ENCODE results near the gene YIF1B.
"Not testable (repeated sequence)": the region's sequence is repeated elsewhere in the genome, so short reads cannot be mapped to it uniquely, and the experiment has no call there.

Gene YIF1B

DNA sequence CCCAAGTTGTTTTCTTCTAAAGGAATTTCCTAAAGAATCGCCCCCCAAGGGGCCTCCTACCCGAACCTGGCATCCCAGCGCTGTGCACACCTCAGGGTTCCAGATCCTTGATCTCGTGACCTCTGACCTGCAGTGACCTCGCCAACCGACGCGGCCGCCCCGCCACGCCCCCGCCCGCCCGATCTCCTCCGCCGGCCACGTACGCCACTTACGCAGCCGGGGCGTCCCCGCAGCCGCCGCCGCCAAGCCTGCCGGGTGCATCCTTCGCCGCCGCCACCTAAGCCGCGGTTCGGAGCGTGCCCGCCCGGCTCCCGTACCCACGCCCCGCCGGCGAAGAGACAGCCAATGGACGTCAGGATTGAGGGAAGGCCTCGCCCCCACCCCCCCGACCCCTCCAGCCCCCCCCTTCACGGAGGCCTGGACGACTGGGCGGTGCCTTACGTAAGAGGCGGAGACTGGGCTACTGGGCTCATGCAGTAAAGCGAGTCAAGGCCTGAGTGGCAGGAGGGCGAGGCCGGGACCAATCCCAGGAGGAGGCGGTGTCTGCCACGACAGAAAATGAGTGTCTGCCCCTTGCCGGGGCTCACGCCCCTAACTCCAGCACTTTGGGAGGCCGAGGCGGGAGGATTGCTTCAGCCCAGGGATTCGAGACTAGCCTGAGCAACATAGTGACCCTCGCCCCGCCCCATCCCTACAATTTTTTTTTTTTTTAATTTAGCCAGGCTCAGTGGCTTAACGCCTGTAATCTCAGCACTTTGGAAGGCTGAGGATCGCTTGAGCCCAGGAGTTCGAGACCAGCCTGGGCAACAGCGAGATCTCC is at the start of gene YIF1B:
Gene YIF1B (minus strand): TSS at position 291 of the 820 bp plus-strand sequence. CDS start 30 bp downstream, at position 261.
- peak; percentile 96 for DNase-seq

- not testable (repeated sequence) for DNase-seq
Observed at GRCh38 chr19:38362946-38363688, 47.4 kb upstream of the YIF1B start.

DNA sequence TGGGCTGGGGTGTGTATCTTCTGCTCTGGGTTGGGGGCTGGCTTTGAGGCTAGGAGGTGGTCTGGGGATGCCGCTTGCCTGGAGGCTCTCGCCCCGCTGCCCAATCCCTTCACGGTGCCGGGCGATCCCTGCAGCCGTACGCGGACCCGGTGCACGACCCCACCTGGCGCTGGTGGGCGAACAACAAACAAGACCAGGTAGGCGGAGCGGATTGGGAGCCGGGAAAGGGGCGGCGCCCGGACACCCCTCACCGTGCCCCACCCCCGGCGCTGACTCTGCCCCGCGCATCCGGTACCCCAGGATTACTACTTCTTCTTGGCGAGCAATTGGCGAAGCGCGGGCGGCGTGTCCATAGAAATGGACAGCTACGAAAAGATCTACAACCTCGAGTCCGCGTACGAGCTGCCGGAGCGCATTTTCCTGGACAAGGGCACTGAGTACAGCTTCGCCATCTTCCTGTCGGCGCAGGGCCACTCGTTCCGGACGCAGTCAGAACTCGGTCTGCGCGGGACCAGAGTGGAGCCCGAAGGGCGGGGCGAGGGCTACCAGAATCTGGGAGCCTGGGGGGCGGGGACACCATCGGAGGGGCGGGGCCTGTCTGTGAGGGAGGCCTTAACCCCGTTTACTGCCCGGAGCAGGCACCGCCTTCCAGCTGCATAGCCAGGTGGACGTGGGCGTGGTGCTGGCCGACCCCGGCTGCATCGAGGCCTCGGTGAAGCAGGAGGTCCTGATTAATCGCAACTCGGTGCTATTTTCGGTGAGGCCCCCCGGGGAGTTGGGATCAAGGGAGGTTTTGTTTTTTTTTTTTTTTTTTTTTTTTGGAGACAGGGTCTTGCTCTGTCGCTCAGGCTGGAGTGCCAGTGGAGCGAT is 46.6 kb upstream of the YIF1B start:
- peak; percentile 37 for DNase-seq

- DNase-seq, result peak; percentile 70
Observed at GRCh38 chr19:38361633-38362075, 45.9 kb upstream of the YIF1B start.

DNA sequence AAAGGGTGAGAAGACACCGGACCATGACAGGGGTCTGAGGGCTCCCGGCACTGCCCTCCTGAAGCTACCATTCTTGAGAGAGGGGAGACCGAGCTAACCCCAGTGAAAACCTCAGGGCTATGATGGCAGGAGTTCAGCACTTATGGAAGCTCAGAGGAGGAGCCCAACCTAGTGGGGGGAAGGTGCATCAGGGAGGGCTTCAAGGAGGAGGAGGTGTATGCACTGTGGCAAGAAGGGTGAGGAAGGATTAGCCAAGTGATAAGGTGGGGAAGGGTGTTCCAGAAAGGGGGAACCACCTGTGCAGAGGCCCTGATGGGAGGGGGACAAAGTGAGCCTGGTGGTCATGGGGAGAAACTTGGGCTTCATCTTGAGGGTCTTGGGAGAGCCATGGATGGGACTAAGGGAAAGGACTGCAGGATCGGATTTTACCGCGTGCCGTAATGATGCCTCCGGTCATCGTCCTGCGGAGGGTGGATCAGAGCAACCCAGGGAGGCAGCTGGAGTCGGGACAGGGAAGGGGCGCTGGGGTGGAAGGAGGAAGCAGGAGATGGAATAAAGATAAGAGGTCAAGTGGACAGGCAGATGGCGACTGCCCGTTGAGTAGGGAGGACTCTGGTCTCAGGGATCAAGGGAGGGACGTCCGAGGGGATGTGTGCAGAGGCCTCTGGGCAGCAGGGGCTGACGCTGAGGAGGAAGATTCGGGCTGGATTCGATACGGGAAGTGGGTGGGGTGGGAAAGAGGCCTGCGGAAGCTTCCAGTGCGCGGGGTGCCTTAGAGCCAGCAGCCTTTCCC is 45.3 kb upstream of the YIF1B start:
- DNase-seq, result no peak

DNA sequence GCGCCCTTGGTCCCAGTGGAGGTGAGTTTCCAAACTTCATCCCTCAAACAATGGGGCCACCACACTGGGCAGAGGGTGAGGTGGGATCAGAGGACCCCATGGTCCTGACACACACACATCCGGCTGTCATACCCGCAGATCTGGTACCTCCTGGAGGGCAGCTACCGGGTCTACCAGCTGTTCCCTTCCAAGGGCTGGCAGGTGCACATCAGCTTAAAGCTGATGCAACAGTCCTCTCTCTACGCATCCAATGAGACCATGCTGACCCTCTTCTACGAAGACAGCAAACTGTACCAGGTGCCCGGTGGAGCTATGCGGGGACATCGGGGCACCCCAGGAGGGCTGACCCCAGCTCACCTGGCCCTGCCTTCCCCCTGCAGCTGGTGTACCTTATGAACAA is 44.6 kb upstream of the YIF1B start:
- DNase-seq, result no peak

GRCh38 chr19:38359242-38360021 is 43.7 kb upstream of the YIF1B start:
- no peak for DNase-seq

GRCh38 chr19:38358071-38358470 is 42.3 kb upstream of the YIF1B start:
- DNase-seq, result no peak

- DNase-seq, result no peak
Observed at GRCh38 chr19:38355728-38356725, 40.3 kb upstream of the YIF1B start.

- peak; percentile 71 for DNase-seq
Observed at GRCh38 chr19:38352611-38353010, 36.9 kb upstream of the YIF1B start.

DNA sequence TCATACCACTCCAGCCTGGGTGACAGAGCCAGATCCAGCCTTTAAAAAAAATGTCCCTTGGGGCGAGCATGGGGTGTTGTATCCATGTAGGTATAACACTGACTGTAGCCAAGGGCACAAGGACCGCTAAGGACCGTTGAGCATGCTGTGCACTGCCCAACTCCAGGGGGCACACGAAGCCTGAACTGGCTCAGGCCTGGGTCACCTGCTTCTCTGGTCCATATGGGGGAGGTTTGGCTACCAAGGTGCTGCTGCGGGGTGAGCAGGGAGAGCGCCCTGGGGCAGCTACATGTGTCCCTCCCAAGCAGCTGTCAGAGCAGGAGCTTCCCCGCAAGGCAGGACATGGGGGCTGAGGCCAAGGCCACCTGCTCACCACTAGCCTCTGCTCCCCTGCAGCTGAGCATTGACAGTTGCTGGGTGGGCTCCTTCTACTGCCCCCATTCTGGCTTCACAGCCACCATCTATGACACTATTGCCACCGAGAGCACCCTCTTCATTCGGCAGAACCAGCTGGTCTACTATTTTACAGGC is 36.2 kb upstream of the YIF1B start:
- DNase-seq, result no peak

DNA sequence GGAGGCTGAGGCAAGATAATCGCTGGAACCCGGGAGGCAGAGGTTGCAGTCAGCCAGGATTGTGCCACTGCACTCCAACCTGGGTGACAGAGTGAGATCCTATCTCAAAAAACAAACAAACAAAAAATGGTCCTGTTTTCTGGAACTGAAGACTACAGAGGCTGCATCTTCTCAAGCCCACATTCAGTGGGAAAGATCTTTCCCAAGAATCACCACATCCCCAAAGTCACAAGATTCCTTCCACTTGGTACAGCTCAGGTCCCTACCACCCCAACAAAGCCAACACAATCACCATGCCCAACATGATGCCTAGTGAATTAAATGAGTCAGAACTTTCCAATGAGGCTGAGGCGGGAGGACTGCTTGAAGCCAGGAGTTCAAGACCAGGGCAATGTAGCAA is 35.1 kb upstream of the YIF1B start:
- DNase-seq, result no peak

DNA sequence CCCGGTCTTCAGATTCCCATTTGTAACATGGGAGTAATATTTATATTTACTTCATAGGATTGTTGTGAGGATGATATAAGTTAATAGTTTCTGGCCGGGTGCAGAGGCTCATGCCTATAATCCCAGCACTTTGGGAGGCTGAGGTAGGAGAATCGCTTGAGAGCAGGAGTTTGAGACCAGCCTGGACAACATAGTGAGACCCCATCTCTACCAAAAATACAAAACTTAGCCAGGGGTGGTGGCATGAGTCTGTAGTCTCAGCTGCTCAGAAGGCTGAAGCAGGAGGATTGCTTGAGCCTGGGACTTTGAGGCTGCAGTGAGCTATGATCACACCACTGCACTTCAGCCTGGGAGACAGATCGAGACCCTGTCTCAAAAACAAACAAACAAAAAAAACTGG is 31.1 kb upstream of the YIF1B start:
- no peak for DNase-seq

- DNase-seq, result no peak
Observed at GRCh38 chr19:38340927-38341326, 25.2 kb upstream of the YIF1B start.

DNA sequence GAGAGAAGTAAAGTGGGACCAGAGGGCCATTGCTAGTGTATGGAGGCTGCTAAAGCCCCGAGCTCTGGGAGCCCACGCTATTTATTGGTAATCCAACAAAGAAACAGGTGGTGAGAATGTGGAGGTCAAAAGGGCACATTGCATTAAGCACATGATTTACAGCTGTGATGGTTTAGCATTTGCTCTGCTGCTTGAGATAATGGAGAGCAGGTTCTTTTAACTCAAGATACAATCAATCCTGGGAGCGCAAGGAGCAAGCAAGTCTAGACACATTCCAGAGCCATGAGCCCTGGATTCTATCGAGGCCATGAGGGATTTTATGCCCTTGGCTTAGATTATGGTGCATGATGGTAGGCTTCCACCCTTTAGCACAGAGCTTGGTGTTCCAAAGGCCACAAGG is 23.3 kb upstream of the YIF1B start:
- DNase-seq, result not testable (repeated sequence)

DNA sequence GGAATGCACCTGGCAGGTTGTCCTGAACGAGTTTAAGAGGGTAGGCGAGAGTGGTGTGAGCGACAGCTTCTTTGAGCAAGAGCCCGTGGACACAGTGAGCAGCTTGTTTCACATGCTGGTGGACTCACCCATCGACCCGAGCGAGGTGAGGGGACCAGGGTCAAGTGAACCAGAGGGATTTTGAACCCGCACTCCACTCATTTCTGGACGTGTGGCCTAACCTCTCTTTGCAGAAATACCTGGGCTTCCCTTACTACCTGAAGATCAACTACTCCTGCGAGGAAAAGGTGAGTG is 21.6 kb upstream of the YIF1B start:
- DNase-seq, result no peak

- DNase-seq, result peak; percentile 87
Observed at GRCh38 chr19:38336638-38337359, 21.1 kb upstream of the YIF1B start.

- peak; percentile 85 for DNase-seq
Observed at GRCh38 chr19:38335949-38336637, 20.3 kb upstream of the YIF1B start.

DNA sequence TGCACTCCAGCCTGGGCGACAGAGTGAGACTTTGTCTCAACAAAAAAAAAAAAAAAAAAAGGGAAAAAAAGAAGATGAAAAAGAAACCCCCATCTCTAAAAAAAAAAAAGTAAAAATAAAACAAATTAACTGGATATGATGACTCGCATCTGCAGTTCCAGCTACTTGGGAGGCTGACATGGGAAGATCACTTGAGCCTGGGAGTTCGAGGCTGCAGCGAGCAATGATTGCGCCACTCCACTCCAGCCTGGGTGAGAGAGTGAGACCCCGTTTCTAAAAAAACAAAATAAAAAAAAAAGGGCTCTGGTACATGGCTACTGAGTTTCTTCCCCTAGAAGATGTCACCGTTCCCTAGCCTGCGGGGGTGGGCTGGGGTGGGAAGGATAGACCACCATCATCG is 17.5 kb upstream of the YIF1B start:
- no peak for DNase-seq
